HepG2 (cell line): ENCODE data around the gene CA7. TPM values are rescaled to one million over a fixed set of nuclear protein-coding genes. Genes with fewer than 3 reads are reported as not detected.

Experiments used
- DMTF1 ChIP-seq: sonication (generic); formaldehyde crosslinking; IDR thresholded peaks from 2 replicates; pipeline ENCODE4 v1.4.0; 2020; ENCODE audit warnings: mild to moderate bottlenecking, missing genetic modification reagents
- E2F5 ChIP-seq: sonication (generic); formaldehyde crosslinking; conservative IDR thresholded peaks from 2 replicates; pipeline ENCODE4 v1.4.0; 2020; ENCODE audit warnings: missing genetic modification reagents
- NCOR1 ChIP-seq: fragments of 200-600 bp; sonication (generic); IDR thresholded peaks from 2 replicates; pipeline ENCODE4 v1.7.0; 2017; ENCODE audit warnings: antibody characterized with exemption, low read length, borderline replicate concordance
- RNF219 ChIP-seq: sonication (generic); formaldehyde crosslinking; IDR thresholded peaks from 2 replicates; pipeline ENCODE4 v1.5.0; 2020; ENCODE audit warnings: mild to moderate bottlenecking, missing genetic modification reagents
- ZNF574 ChIP-seq: sonication (generic); formaldehyde crosslinking; IDR thresholded peaks from 2 replicates; pipeline ENCODE4 v1.4.0; 2020; ENCODE audit warnings: missing genetic modification reagents
- ZNF619 ChIP-seq: sonication (generic); formaldehyde crosslinking; IDR thresholded peaks from 2 replicates; pipeline ENCODE4 v1.4.0; 2020; ENCODE audit warnings: mild to moderate bottlenecking, missing genetic modification reagents
- polyA plus RNA-seq, 8 experiments: library from polyadenylated mRNA; depleted of rRNA in 3 of 8; stranded (reverse) in 7 of 8; unstranded in 1 of 8; fragments of >200 nt; fragmentation: Illumina TruSeq in 4 of 8; extraction: Trizol in 4 of 8; gene quantifications; 2 replicates each; pipeline versions ENCODE4 v1.2.1 to v1.2.3, GENCODE V29; 2011 to 2016; ENCODE audit warnings: low read depth in 4 of 8, missing spikeins in 1 of 8, mixed read lengths in 1 of 8; ENCODE audit not compliant: insufficient read depth in 1 of 8
- total RNA-seq, 5 experiments: library from RNA; depleted of rRNA; stranded (reverse); fragments of >200 nt; fragmentation: Illumina TruSeq; extraction: Trizol; gene quantifications; 2 replicates each; pipeline ENCODE4 v1.2.3, GENCODE V29; 2016; ENCODE audit warnings: low read depth in 1 of 5
- TF ChIP-seq, protein P1 (sequence below): sonication (generic); formaldehyde crosslinking; IDR thresholded peaks from 2 replicates; pipeline ENCODE4 v1.8.1; 2023; ENCODE audit warnings: mild to moderate bottlenecking, missing genetic modification reagents
- TF ChIP-seq, protein P2 (sequence below): sonication (generic); formaldehyde crosslinking; IDR thresholded peaks from 2 replicates; pipeline ENCODE4 v1.4.0; 2020; ENCODE audit warnings: missing genetic modification reagents
- TF ChIP-seq, protein P3 (sequence below): IDR thresholded peaks from 2 replicates; pipeline ENCODE4 v1.6.1; 2012; ENCODE audit warnings: low read length, improper control_type of control experiment

The CA7 gene
- total and polyA plus RNA-seq, 2 of the 13 experiments (the other 11 are each of a cell fraction or from before 2014, with no cell fraction given) = not detected

DNA sequence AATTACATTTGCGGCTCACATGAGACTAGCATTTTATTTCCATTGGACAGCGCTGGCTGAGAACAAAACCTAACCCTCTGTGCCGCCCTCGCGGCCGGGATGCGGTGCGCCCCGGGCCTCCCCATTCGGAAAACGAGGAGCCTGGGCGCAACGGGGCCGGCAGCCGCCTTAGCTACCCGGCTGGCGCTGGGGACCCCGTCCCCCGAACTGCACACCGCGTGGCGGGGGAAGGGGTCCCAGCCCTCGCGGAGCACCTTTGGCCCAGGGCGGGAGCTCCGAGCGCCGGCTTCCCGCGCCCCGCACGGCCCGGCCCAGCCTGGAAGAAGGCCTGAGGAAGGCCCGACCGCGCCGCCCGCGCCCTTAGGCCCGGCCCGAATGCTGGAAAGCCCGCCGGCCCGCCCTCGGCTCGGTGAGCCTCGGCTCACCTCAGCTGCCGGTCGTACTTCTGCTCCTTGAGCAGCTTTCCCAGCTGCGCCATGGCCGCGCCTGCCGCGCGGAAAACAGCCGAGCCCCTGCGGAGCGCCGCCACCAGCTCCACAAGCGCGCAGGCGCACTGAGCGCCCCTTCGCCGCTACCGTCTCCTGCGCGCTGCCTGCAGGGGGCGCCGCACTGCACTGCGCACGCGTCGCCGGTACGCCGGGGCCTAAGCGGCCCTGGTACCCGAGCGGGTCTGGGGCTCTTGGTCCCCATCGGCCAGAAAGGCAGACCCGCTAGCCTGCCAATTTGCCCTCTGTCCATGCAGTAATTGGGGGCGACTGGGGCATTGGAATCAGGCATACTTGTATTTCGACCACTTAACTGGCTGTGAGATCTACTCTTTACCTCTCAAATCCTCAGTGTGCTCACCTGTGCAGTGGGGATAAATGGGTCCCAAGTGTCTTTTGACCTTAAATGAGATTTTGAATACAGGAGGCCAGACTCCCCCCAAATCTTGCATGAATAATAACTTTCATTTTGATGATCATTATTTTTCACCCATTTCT, 13.5 kb upstream of the CA7 start, which contains the start of gene NAE1 (continued):
- peak; percentile 90 for TF ChIP-seq ZNF574 (CRISPR knock-in tag)
- TF ChIP-seq RNF219 (CRISPR knock-in tag) = no peak
- peak; percentile 79 for TF ChIP-seq E2F5 (CRISPR knock-in tag)
- no peak for TF ChIP-seq NCOR1
- TF ChIP-seq, protein P1, sequence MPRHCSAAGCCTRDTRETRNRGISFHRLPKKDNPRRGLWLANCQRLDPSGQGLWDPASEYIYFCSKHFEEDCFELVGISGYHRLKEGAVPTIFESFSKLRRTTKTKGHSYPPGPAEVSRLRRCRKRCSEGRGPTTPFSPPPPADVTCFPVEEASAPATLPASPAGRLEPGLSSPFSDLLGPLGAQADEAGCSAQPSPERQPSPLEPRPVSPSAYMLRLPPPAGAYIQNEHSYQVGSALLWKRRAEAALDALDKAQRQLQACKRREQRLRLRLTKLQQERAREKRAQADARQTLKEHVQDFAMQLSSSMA = peak; percentile 95
- TF ChIP-seq, protein P2, sequence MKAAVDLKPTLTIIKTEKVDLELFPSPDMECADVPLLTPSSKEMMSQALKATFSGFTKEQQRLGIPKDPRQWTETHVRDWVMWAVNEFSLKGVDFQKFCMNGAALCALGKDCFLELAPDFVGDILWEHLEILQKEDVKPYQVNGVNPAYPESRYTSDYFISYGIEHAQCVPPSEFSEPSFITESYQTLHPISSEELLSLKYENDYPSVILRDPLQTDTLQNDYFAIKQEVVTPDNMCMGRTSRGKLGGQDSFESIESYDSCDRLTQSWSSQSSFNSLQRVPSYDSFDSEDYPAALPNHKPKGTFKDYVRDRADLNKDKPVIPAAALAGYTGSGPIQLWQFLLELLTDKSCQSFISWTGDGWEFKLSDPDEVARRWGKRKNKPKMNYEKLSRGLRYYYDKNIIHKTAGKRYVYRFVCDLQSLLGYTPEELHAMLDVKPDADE (CRISPR knock-in tag) = peak; percentile 96
- TF ChIP-seq ZNF619 (CRISPR knock-in tag) = peak; percentile 87
- TF ChIP-seq DMTF1 = no peak
- TF ChIP-seq, protein P3, sequence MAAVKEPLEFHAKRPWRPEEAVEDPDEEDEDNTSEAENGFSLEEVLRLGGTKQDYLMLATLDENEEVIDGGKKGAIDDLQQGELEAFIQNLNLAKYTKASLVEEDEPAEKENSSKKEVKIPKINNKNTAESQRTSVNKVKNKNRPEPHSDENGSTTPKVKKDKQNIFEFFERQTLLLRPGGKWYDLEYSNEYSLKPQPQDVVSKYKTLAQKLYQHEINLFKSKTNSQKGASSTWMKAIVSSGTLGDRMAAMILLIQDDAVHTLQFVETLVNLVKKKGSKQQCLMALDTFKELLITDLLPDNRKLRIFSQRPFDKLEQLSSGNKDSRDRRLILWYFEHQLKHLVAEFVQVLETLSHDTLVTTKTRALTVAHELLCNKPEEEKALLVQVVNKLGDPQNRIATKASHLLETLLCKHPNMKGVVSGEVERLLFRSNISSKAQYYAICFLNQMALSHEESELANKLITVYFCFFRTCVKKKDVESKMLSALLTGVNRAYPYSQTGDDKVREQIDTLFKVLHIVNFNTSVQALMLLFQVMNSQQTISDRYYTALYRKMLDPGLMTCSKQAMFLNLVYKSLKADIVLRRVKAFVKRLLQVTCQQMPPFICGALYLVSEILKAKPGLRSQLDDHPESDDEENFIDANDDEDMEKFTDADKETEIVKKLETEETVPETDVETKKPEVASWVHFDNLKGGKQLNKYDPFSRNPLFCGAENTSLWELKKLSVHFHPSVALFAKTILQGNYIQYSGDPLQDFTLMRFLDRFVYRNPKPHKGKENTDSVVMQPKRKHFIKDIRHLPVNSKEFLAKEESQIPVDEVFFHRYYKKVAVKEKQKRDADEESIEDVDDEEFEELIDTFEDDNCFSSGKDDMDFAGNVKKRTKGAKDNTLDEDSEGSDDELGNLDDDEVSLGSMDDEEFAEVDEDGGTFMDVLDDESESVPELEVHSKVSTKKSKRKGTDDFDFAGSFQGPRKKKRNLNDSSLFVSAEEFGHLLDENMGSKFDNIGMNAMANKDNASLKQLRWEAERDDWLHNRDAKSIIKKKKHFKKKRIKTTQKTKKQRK = no peak
